GM12878 (cell line): ENCODE results near the gene NUAK1. TPM values are rescaled to one million over a fixed set of nuclear protein-coding genes. Genes with fewer than 3 reads are reported as not detected.

Source experiments
- ATAC-seq: fragments of 200-7000 bp; cut with Tn5 transposase; 3 replicates; pipeline ENCODE4 v1.9.1; 2020; ENCODE audit warnings: mild to moderate bottlenecking, moderate library complexity
- Bru-seq: library from RNA; stranded (reverse); fragments of 400-500 nt; gene quantifications from one replicate; lab custom pipeline; 2021; lab: Mats Ljungman, UMichigan
- BruChase-seq, 2 experiments: library from RNA; stranded (reverse); fragments of 400-500 nt; gene quantifications; one replicate each; lab custom pipeline; 2021; lab: Mats Ljungman, UMichigan
- BruUV-seq: library from RNA; stranded (reverse); fragments of 400-500 nt; replicated peaks from 2 replicates; lab custom pipeline; 2021; lab: Mats Ljungman, UMichigan
- CTCF ChIA-PET: fragments of 300-600 bp; sonication (Branson Sonifier 250); formaldehyde crosslinking; extraction: SDS; loops from one replicate; lab custom pipeline; 2021; ENCODE audit warnings: inconsistent platforms; lab: Yijun Ruan, JAX
- POLR2A ChIA-PET: fragments of 350-600 bp; formaldehyde crosslinking; extraction: SDS; loops from one replicate; lab custom pipeline; 2021; ENCODE audit warnings: inconsistent platforms; lab: Charles Lee
- RAD21 ChIA-PET: fragments of 300-600 bp; sonication (Branson Sonifier 250); formaldehyde crosslinking; loops from one replicate; lab custom pipeline; 2023; ENCODE audit warnings: antibody characterized with exemption; ENCODE audit not compliant: unreplicated experiment; lab: Charles Lee
- SMC1A ChIA-PET: fragments of 300-600 bp; sonication (Branson Sonifier 250); formaldehyde crosslinking; loops from one replicate; lab custom pipeline; 2023; ENCODE audit not compliant: unreplicated experiment, uncharacterized antibody; lab: Charles Lee
- DNase-seq: peaks from one replicate; pipeline ENCODE4 v3.0.0-alpha.2; 2011; ENCODE audit warnings: low read depth, low spot score
- FAIRE-seq: peaks from 3 replicates; lab custom pipeline; 2011; peaks lifted over from hg19 to GRCh38; lab: Jason Lieb, UNC
- H2AFZ ChIP-seq: 2 replicates; pipeline ENCODE4 v1.6.0; 2011; ENCODE audit warnings: low read depth, low read length, control low read depth; ENCODE audit not compliant: control insufficient read depth
- H3K27ac ChIP-seq: 2 replicates; pipeline ENCODE4 v1.5.1; 2011; ENCODE audit warnings: control low read depth; ENCODE audit not compliant: control insufficient read depth, insufficient read depth
- H3K27me3 ChIP-seq, 2 experiments: replicated peaks in 1 of 2; 2 replicates each; pipeline versions ENCODE4 v1.6.0 to v1.6.1; 2011; ENCODE audit warnings: low read length in 1 of 2; ENCODE audit not compliant: control insufficient read depth in 2 of 2, insufficient read depth in 2 of 2
- H3K36me3 ChIP-seq, 2 experiments: 2 replicates each; pipeline ENCODE4 v1.5.1; 2011; ENCODE audit warnings: low read length in 1 of 2; ENCODE audit not compliant: control insufficient read depth in 2 of 2, insufficient read depth in 2 of 2
- H3K4me1 ChIP-seq: 2 replicates; pipeline ENCODE4 v1.6.1; 2011; ENCODE audit warnings: mild to moderate bottlenecking, low read length, moderate library complexity, mixed read lengths; ENCODE audit not compliant: control insufficient read depth, insufficient read depth
- H3K4me2 ChIP-seq: 2 replicates; pipeline ENCODE4 v1.6.0; 2011; ENCODE audit warnings: control low read depth; ENCODE audit not compliant: control insufficient read depth, insufficient read depth
- H3K4me3 ChIP-seq: fragments of 200-600 bp; sonication (generic); 2 replicates; pipeline ENCODE4 v1.5.1; 2016
- H3K79me2 ChIP-seq: 2 replicates; pipeline ENCODE4 v1.6.0; 2011; ENCODE audit warnings: low read length; ENCODE audit not compliant: control insufficient read depth, insufficient read depth
- H3K9ac ChIP-seq: 2 replicates; pipeline ENCODE4 v1.8.0; 2011; ENCODE audit warnings: low read length, control low read depth, mixed read lengths; ENCODE audit not compliant: control insufficient read depth, insufficient read depth
- H3K9me3 ChIP-seq: replicated peaks from 3 replicates; pipeline ENCODE4 v1.5.1; 2011; ENCODE audit warnings: mild to moderate bottlenecking, low read length; ENCODE audit not compliant: control insufficient read depth, insufficient read depth
- H4K20me1 ChIP-seq: 2 replicates; pipeline ENCODE4 v1.6.0; 2011; ENCODE audit not compliant: control insufficient read depth, insufficient read depth
- BHLHE40 ChIP-seq, 2 experiments: fragments of 450-650 bp in 1 of 2; IDR thresholded peaks; 2 replicates each; pipeline ENCODE4 v1.6.1; 2011 to 2017; ENCODE audit warnings: low read depth in 2 of 2, borderline replicate concordance in 1 of 2, improper control_type of control experiment in 1 of 2, low read length in 1 of 2, mild to moderate bottlenecking in 1 of 2
- KDM1A ChIP-seq: fragments of 200-600 bp; sonication (generic); IDR thresholded peaks from 2 replicates; pipeline ENCODE4 v1.6.1; 2016; ENCODE audit warnings: borderline replicate concordance
- MYC ChIP-seq: IDR thresholded peaks from 2 replicates; pipeline ENCODE4 v1.6.1; 2011; ENCODE audit warnings: mild to moderate bottlenecking, low read length, moderate library complexity, inconsistent platforms; ENCODE audit not compliant: insufficient read depth, insufficient replicate concordance, insufficient read length, severe bottlenecking
- PRDM15 ChIP-seq: fragments of 450-650 bp; formaldehyde crosslinking; IDR thresholded peaks from 2 replicates; pipeline ENCODE4 v1.4.0; 2020; ENCODE audit warnings: mild to moderate bottlenecking, moderate library complexity
- SUZ12 ChIP-seq: fragments of 200-600 bp; sonication (generic); IDR thresholded peaks from one replicate; pipeline ENCODE4 v1.6.1; 2018; ENCODE audit warnings: antibody characterized with exemption, mild to moderate bottlenecking; ENCODE audit not compliant: unreplicated experiment
- WGBS: methylation state at CpG from one replicate; pipeline ENCODE4 v1.1.6; 2016; ENCODE audit warnings: low lambda C conversion rate; ENCODE audit not compliant: insufficient replicate concordance, insufficient coverage; ENCODE audit errors: missing lambda C conversion rate; 5-methylcytosine and 5-hydroxymethylcytosine counted together
- in situ Hi-C: fragments of 300-500 bp; cut with MboI; formaldehyde crosslinking; loops from 9 replicates; pipeline ENCODE4 v1.14.3; 2018; ENCODE audit warnings: mixed read lengths
- intact Hi-C: fragments of 100-400 bp; cut with micrococcal nuclease; formaldehyde crosslinking; loops from one replicate; pipeline ENCODE4 v1.14.2; 2022; ENCODE audit not compliant: unreplicated experiment
- long read RNA-seq, 2 experiments: library from polyadenylated mRNA; unstranded; transcript quantifications; one replicate each; pipeline ENCODE4 v2.0.0, GENCODE V29; 2019 to 2020
- polyA minus RNA-seq, 3 experiments: library from RNA; depleted of rRNA, polyadenylated mRNA; stranded (reverse); fragments of >200 nt; gene quantifications; 2 replicates each; pipeline ENCODE4 v1.2.3, GENCODE V29; 2011
- polyA plus RNA-seq, 11 experiments: library from polyadenylated mRNA; depleted of rRNA in 4 of 11; unstranded in 6 of 11; stranded (reverse) in 5 of 11; fragments of >200 nt; fragmentation: Nextera tagmentation in 4 of 11; fragmentation: Illumina TruSeq in 1 of 11; extraction: Ambion mirVana in 4 of 11; extraction: Trizol in 1 of 11; gene quantifications; 1 replicate in 1 of 11; 2 replicates in 10 of 11; pipeline versions ENCODE4 v1.2.1 to v1.2.3, GENCODE V29; 2011 to 2016; ENCODE audit warnings: inconsistent platforms in 2 of 11, missing spikeins in 2 of 11, low read depth in 1 of 11
- total RNA-seq, 4 experiments: library from RNA; depleted of rRNA in 3 of 4; stranded (reverse); fragments of >200 nt in 3 of 4; fragmentation: Illumina TruSeq in 1 of 4; extraction: Trizol in 1 of 4; gene quantifications; 2 replicates each; pipeline versions ENCODE4 v1.2.1 to v1.2.3, GENCODE V29; 2013 to 2021
- TF ChIP-seq, protein P1 (sequence below): IDR thresholded peaks from 2 replicates; pipeline ENCODE4 v1.6.1; 2012; ENCODE audit warnings: low read depth, low read length, improper control_type of control experiment

NUAK1 gene
- not detected in 2 replicates for total RNA-seq (2013; cell fraction: nucleolus; rRNA removed)
- total RNA-seq (2014; rRNA removed) (0.11 and 0.76 TPM in 2 replicates), total RNA-seq (2014; rRNA removed; fragmentation: Illumina TruSeq; extraction: Trizol) (0.09 and 0.23 TPM in 2 replicates), total RNA-seq (2021) (0.08 and 0.27 TPM in 2 replicates), polyA plus RNA-seq (2011; rRNA removed) (0.42 and 0.46 TPM in 2 replicates), polyA plus RNA-seq (2014; fragmentation: Illumina TruSeq; extraction: Trizol) (0.06 TPM in 1 of 2 replicates, not detected in the other), polyA plus RNA-seq (2014; fragmentation: Nextera tagmentation; extraction: Ambion mirVana) (under 1 TPM; 0.03 to 0.04 TPM), polyA plus RNA-seq (2014; rRNA removed) (0.05 and 0.08 TPM in 2 replicates), polyA plus RNA-seq (2016; fragmentation: Nextera tagmentation; extraction: Ambion mirVana) (not detected), polyA minus RNA-seq (2011; rRNA and poly(A)+ RNA removed) (0.80 and 0.88 TPM in 2 replicates), Bru-seq, nascent RNA (percentile 13 among the genes with signal in this experiment), BruChase-seq, experiment 1, labeled RNA remaining after a 6-hour chase (percentile 17 among the genes with signal in this experiment), BruChase-seq, experiment 2, labeled RNA remaining after a 2-hour chase (percentile 14 among the genes with signal in this experiment)
- not detected for polyA plus RNA-seq (2011; ENCODE audit: low read depth)
- polyA plus RNA-seq (2011; cell fraction: cytosol; rRNA removed), result 0.37 and 0.43 TPM in 2 replicates
- polyA plus RNA-seq (2011; cell fraction: nucleus; rRNA removed), result 0.42 and 0.48 TPM in 2 replicates
- not detected in 2 replicates for polyA plus RNA-seq (2012)
- 0.27 and 1.2 TPM in 2 replicates for polyA minus RNA-seq (2011; cell fraction: cytosol; rRNA and poly(A)+ RNA removed)
- polyA minus RNA-seq (2011; cell fraction: nucleus; rRNA and poly(A)+ RNA removed), result 0.48 and 0.60 TPM in 2 replicates
- long read RNA-seq, experiment 1, result 0 reads
- long read RNA-seq, experiment 2, partial matches to known transcripts, result 1 of 4 reads
- long read RNA-seq, experiment 2, other reads (novel, unspliced or antisense), result 3 of 4 reads

DNA sequence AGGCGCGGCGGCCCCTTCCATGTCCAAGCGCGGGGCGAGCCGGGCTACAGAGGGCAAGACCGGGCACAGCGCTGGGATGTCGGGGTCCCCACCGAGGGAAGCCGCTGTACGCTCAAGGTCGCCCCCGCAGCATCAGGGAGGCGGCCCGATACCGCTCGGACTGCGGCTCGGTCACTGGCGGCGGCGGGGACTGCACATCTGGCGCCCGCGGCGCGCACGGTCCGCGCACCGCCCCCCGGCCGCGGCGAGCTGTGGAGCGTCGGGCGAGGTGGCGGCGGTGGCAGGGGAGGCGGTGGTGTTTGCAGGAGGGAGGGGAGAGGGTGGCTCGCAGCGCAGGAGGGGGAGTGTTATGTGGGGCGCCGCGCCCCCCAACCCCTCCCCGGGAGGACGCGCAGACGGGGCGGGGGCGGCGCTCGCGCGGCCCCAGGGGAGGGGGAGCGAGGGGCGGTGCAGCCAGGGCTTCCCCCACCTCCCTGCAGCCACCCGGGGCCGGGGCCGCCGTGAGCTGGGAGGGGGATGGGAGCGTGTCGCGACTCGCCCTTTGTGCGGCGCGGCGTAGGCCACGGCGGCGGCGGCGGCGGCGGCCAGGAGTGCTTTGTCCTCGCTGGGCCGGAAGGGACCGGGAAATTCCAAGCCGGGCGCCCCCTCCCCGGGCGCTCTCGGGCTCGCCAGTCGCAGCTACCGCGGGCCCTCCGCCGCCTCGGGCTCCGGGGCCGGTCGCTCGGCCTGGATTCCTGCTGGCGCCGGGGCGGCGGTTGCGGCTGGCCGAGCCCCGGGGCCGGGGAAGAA, at the start of gene NUAK1:
Gene NUAK1 (minus strand): TSS at position 322 of the 789 bp plus-strand sequence. CDS start 301 bp downstream, at position 21.
- BruUV-seq, result no TSS peak
- intact Hi-C loops (loop anchor here (10.0 kb wide), 1 partner anchor 184 kb away; no protein-coding TSS in a partner anchor), in situ Hi-C loops (no loop called here)
- WGBS, result 5% methylated on average over 38 of the region's 106 CpGs
- ATAC-seq (peak; percentile 59), DNase-seq (no peak), FAIRE-seq (no peak)
- CTCF ChIA-PET, result interaction anchor here (5.4 kb wide), 1 partner anchor 720 kb away, joined by 84 read pairs; no protein-coding TSS in a partner anchor
- H3K27ac ChIP-seq, result no peak within 1 kb of the TSS
- peak within 1 kb of the TSS; percentile 17; the same call in 1 of the 2 replicates for H3K4me2 ChIP-seq
- RAD21 ChIA-PET, result interaction anchor here (0.6 kb wide), 1 partner anchor 739 kb away, joined by 3 read pairs; no protein-coding TSS in a partner anchor
- SMC1A ChIA-PET, result no interaction called here
- H3K9ac ChIP-seq, result no peak within 1 kb of the TSS
- no peaks in the 10 kb centered on the region for H3K79me2 ChIP-seq
- no peak within 1 kb of the TSS; the same call in 1 of the 2 replicates for H2AFZ ChIP-seq
- no peaks in the 10 kb centered on the region for H3K4me1 ChIP-seq
- no peaks in the 10 kb centered on the region for H3K36me3 ChIP-seq
- H3K9me3 ChIP-seq, result no peaks in the 10 kb centered on the region; the same call in 2 of the 3 replicates
- peaks cover 7 to 27% of the 10 kb centered on the region in 2 experiments for H3K27me3 ChIP-seq
- no peak for TF ChIP-seq PRDM15 (CRISPR knock-in tag)
- peak; percentile 93 for TF ChIP-seq SUZ12
- no peak for TF ChIP-seq BHLHE40 (IDR thresholded peaks at IDR 0.05; ENCODE audit: borderline replicate concordance in 1 of 2, low read depth in 2 of 2, low read length in 1 of 2)
- TF ChIP-seq, protein P1, sequence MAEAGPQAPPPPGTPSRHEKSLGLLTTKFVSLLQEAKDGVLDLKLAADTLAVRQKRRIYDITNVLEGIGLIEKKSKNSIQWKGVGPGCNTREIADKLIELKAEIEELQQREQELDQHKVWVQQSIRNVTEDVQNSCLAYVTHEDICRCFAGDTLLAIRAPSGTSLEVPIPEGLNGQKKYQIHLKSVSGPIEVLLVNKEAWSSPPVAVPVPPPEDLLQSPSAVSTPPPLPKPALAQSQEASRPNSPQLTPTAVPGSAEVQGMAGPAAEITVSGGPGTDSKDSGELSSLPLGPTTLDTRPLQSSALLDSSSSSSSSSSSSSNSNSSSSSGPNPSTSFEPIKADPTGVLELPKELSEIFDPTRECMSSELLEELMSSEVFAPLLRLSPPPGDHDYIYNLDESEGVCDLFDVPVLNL, result no peak
- TF ChIP-seq MYC, result no peak
- TF ChIP-seq KDM1A, result no peak
- H3K4me3 ChIP-seq, result no peak within 1 kb of the TSS
- no peaks in the 10 kb centered on the region; the same call in 1 of the 2 replicates for H4K20me1 ChIP-seq
- POLR2A ChIA-PET, result no interaction called here
